Measurements from ENCODE around the gene SAMD8. TPM values are rescaled to one million over a fixed set of nuclear protein-coding genes. Genes with fewer than 3 reads are reported as not detected.

Gene SAMD8
- total RNA-seq, 1 experiment from 2014 or later = 32.0 TPM

DNA sequence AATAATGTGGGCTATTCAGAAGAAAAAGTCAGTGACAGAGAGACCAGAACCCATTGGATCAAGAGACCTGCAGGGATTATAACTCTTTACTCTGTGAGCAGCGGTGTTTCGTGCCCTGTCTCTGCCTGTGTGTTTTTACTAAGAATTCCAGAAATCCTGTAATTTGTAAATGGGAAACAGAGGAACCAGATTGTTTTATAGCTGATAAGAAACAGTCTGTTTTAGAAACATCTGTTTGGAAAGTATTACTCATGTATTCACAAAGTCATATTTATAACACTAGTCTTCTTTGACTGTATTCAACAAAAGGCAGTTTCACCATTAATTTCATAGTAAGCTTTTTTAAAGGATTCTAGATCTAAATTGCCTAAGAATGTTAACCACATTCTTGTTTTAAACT is 69.1 kb downstream of the SAMD8 start:
- no peak for TF ChIP-seq SIN3A (IDR thresholded peaks at IDR 0.05; ENCODE audit: borderline replicate concordance, insufficient read depth, low read depth, low read length)
- TF ChIP-seq TCF7L2 (IDR thresholded peaks at IDR 0.05; ENCODE audit: low read depth, low read length) = no peak
- TF ChIP-seq, protein P1, sequence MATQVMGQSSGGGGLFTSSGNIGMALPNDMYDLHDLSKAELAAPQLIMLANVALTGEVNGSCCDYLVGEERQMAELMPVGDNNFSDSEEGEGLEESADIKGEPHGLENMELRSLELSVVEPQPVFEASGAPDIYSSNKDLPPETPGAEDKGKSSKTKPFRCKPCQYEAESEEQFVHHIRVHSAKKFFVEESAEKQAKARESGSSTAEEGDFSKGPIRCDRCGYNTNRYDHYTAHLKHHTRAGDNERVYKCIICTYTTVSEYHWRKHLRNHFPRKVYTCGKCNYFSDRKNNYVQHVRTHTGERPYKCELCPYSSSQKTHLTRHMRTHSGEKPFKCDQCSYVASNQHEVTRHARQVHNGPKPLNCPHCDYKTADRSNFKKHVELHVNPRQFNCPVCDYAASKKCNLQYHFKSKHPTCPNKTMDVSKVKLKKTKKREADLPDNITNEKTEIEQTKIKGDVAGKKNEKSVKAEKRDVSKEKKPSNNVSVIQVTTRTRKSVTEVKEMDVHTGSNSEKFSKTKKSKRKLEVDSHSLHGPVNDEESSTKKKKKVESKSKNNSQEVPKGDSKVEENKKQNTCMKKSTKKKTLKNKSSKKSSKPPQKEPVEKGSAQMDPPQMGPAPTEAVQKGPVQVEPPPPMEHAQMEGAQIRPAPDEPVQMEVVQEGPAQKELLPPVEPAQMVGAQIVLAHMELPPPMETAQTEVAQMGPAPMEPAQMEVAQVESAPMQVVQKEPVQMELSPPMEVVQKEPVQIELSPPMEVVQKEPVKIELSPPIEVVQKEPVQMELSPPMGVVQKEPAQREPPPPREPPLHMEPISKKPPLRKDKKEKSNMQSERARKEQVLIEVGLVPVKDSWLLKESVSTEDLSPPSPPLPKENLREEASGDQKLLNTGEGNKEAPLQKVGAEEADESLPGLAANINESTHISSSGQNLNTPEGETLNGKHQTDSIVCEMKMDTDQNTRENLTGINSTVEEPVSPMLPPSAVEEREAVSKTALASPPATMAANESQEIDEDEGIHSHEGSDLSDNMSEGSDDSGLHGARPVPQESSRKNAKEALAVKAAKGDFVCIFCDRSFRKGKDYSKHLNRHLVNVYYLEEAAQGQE (IDR thresholded peaks at IDR 0.05; ENCODE audit: insufficient read depth in 1 of 2, low read depth in 2 of 2, low read length in 1 of 2) = no peak
- TF ChIP-seq POLR2AphosphoS5 (IDR thresholded peaks at IDR 0.05; ENCODE audit: low read depth, low read length) = no peak
- TF ChIP-seq, protein P2, sequence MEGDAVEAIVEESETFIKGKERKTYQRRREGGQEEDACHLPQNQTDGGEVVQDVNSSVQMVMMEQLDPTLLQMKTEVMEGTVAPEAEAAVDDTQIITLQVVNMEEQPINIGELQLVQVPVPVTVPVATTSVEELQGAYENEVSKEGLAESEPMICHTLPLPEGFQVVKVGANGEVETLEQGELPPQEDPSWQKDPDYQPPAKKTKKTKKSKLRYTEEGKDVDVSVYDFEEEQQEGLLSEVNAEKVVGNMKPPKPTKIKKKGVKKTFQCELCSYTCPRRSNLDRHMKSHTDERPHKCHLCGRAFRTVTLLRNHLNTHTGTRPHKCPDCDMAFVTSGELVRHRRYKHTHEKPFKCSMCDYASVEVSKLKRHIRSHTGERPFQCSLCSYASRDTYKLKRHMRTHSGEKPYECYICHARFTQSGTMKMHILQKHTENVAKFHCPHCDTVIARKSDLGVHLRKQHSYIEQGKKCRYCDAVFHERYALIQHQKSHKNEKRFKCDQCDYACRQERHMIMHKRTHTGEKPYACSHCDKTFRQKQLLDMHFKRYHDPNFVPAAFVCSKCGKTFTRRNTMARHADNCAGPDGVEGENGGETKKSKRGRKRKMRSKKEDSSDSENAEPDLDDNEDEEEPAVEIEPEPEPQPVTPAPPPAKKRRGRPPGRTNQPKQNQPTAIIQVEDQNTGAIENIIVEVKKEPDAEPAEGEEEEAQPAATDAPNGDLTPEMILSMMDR (IDR thresholded peaks at IDR 0.05) = no peak
- no peak overlapping the region for H3K27ac ChIP-seq (ENCODE audit: low read length)
- H3K9me3 ChIP-seq (ENCODE audit: control insufficient read depth, insufficient read depth, low read depth, low read length) = no peaks in the 10 kb centered on the region
- no peak overlapping the region for H3K4me3 ChIP-seq (ENCODE audit: low read depth in 2 of 2, low read length in 2 of 2)
- H3K27me3 ChIP-seq (ENCODE audit: control insufficient read depth, insufficient read depth, low read length) = no peaks in the 10 kb centered on the region
- ChIA-PET CTCF (no interaction called here), POLR2A (no interaction called here)
- H3K4me1 ChIP-seq (ENCODE audit: control insufficient read depth, insufficient read depth, low read length) = no peaks in the 10 kb centered on the region
- ATAC-seq = no peak
- no peaks in the 10 kb centered on the region for H3K36me3 ChIP-seq (ENCODE audit: control insufficient read depth, insufficient read depth, low read length)
- intact Hi-C loops (cut with micrococcal nuclease; ENCODE audit: unreplicated experiment) = no loop called here
- DNase-seq (ENCODE audit: low read depth, low spot score) = no peak
- BruUV-seq (replicated peaks) = no TSS peak
- in situ Hi-C loops (cut with HindIII; ENCODE audit: low pct_unique_long_range_greater_than_20kb, low sequenced_read_pairs) = no loop called here

DNA sequence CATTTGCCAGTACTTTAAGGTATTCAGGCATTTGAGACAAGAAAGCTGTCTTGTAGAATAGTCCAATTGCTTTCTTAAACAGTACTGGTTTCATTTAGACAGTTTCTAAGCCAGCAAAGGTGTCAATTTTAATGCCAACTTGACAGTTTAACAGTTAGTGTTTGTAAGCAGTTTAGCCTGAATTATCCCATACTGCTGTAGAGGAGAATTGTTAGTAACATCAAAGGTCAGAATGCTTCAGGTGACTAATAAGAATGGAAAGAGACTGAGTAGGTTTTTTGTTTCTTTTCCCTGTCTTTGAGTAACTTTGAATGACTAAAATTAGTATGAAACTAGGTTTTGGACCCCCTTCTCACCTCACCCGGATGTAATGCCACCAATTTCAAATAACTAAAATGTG is 69.6 kb downstream of the SAMD8 start:
- in situ Hi-C loops (cut with HindIII; ENCODE audit: low pct_unique_long_range_greater_than_20kb, low sequenced_read_pairs) = no loop called here
- H3K4me3 ChIP-seq (ENCODE audit: low read depth in 2 of 2, low read length in 2 of 2) = no peak overlapping the region
- ChIA-PET POLR2A (no interaction called here), CTCF (no interaction called here)
- BruUV-seq (replicated peaks) = no TSS peak
- ATAC-seq = no peak
- TF ChIP-seq POLR2AphosphoS5 (IDR thresholded peaks at IDR 0.05; ENCODE audit: low read depth, low read length) (no peak), TCF7L2 (IDR thresholded peaks at IDR 0.05; ENCODE audit: low read depth, low read length) (no peak), SIN3A (IDR thresholded peaks at IDR 0.05; ENCODE audit: borderline replicate concordance, insufficient read depth, low read depth, low read length) (no peak)
- TF ChIP-seq, protein P2 (IDR thresholded peaks at IDR 0.05) = no peak
- TF ChIP-seq, protein P1 (IDR thresholded peaks at IDR 0.05; ENCODE audit: insufficient read depth in 1 of 2, low read depth in 2 of 2, low read length in 1 of 2) = no peak
- H3K9me3 ChIP-seq (ENCODE audit: control insufficient read depth, insufficient read depth, low read depth, low read length) = no peaks in the 10 kb centered on the region
- no peaks in the 10 kb centered on the region for H3K4me1 ChIP-seq (ENCODE audit: control insufficient read depth, insufficient read depth, low read length)
- no peaks in the 10 kb centered on the region for H3K36me3 ChIP-seq (ENCODE audit: control insufficient read depth, insufficient read depth, low read length)
- intact Hi-C loops (cut with micrococcal nuclease; ENCODE audit: unreplicated experiment) = no loop called here
- no peak for DNase-seq (ENCODE audit: low read depth, low spot score)
- no peak overlapping the region for H3K27ac ChIP-seq (ENCODE audit: low read length)
- H3K27me3 ChIP-seq (ENCODE audit: control insufficient read depth, insufficient read depth, low read length) = no peaks in the 10 kb centered on the region

All from Panc1 (cell line).